HG03039 (cell line): ENCODE results near the gene TJP1.
"Not testable (repeated sequence)": the region's sequence is repeated elsewhere in the genome, so short reads cannot be mapped to it uniquely, and the experiment has no call there.

Experiments
- ATAC-seq: cut with Tn5 transposase; IDR thresholded peaks from one replicate; pipeline ENCODE4 v1.9.1; 2021; ENCODE audit warnings: mild to moderate bottlenecking, moderate library complexity; ENCODE audit not compliant: unreplicated experiment

Gene TJP1

GRCh38 chr15:29685156-29686078 lies 136.9 kb downstream of the TJP1 start:
- no peak for ATAC-seq

- no peak for ATAC-seq
Measured at GRCh38 chr15:29682781-29683180, 139.5 kb downstream of the TJP1 start.

- ATAC-seq: no peak
Measured at GRCh38 chr15:29682361-29682760, 139.9 kb downstream of the TJP1 start.

GRCh38 chr15:29681946-29682345 lies 140.3 kb downstream of the TJP1 start:
- no peak for ATAC-seq

- no peak for ATAC-seq
Measured at GRCh38 chr15:29681166-29681845, 141.0 kb downstream of the TJP1 start.

GRCh38 chr15:29680465-29681165 lies 141.7 kb downstream of the TJP1 start:
- ATAC-seq: no peak

GRCh38 chr15:29678504-29679034 lies 143.7 kb downstream of the TJP1 start:
- no peak for ATAC-seq

- ATAC-seq: no peak
Measured at GRCh38 chr15:29677871-29678461, 144.3 kb downstream of the TJP1 start.

- ATAC-seq: no peak
Measured at GRCh38 chr15:29677455-29677854, 144.8 kb downstream of the TJP1 start.

- no peak for ATAC-seq
Measured at GRCh38 chr15:29676961-29677402, 145.3 kb downstream of the TJP1 start.

GRCh38 chr15:29676374-29676960 lies 145.8 kb downstream of the TJP1 start:
- not testable (repeated sequence) for ATAC-seq

- ATAC-seq: no peak
Measured at GRCh38 chr15:29675791-29676301, 146.4 kb downstream of the TJP1 start.

- no peak for ATAC-seq
Measured at GRCh38 chr15:29674661-29675533, 147.4 kb downstream of the TJP1 start.

GRCh38 chr15:29672923-29673809 lies 149.1 kb downstream of the TJP1 start:
- no peak for ATAC-seq

- ATAC-seq: no peak
Measured at GRCh38 chr15:29672446-29672845, 149.8 kb downstream of the TJP1 start.

GRCh38 chr15:29672046-29672445 lies 150.2 kb downstream of the TJP1 start:
- not testable (repeated sequence) for ATAC-seq

- ATAC-seq: no peak
Measured at GRCh38 chr15:29670998-29671981, 151.0 kb downstream of the TJP1 start.
